D341Med (cell line): ENCODE measurements around the gene TBXA2R.
A peak's percentile ranks its signal among the peaks of the same experiment; 100 is the strongest.
"Not testable (repeated sequence)": the region's sequence is repeated elsewhere in the genome, so short reads cannot be mapped to it uniquely, and the experiment has no call there.

Experiments
- DNase-seq: peaks from one replicate; pipeline ENCODE4 v3.0.0; 2012; ENCODE audit warnings: low spot score

Gene TBXA2R

GRCh38 chr19:3577723-3578344 lies 28.8 kb downstream of the TBXA2R start:
- DNase-seq = peak; percentile 25

- DNase-seq = peak; percentile 74
Measured at GRCh38 chr19:3576696-3577443, 29.8 kb downstream of the TBXA2R start.

- DNase-seq = no peak
Measured at GRCh38 chr19:3575949-3576673, 30.6 kb downstream of the TBXA2R start.

GRCh38 chr19:3575260-3575741 lies 31.4 kb downstream of the TBXA2R start:
- peak; percentile 50 for DNase-seq

- DNase-seq = peak; percentile 91
Measured at GRCh38 chr19:3573858-3574637, 32.6 kb downstream of the TBXA2R start.

- DNase-seq = no peak
Measured at GRCh38 chr19:3573162-3573857, 33.4 kb downstream of the TBXA2R start.

GRCh38 chr19:3572855-3573161 lies 33.9 kb downstream of the TBXA2R start, which contains the start of gene HMG20B:
HMG20B (plus strand) TSS chr19:3572944; CDS start chr19:3573310, 366 bp downstream.
- no peak for DNase-seq

GRCh38 chr19:3572132-3572854 lies 34.4 kb downstream of the TBXA2R start:
- DNase-seq = peak; percentile 96

GRCh38 chr19:3570606-3571011 lies 36.1 kb downstream of the TBXA2R start:
- no peak for DNase-seq

- DNase-seq = not testable (repeated sequence)
Measured at GRCh38 chr19:3570042-3570441, 36.6 kb downstream of the TBXA2R start.

GRCh38 chr19:3565139-3565538 lies 41.5 kb downstream of the TBXA2R start:
- DNase-seq = no peak

GRCh38 chr19:3563709-3564524 lies 42.8 kb downstream of the TBXA2R start:
- DNase-seq = no peak

- DNase-seq = peak; percentile 100
Measured at GRCh38 chr19:3557461-3558248, 49.0 kb downstream of the TBXA2R start, which contains the start of gene MFSD12. MFSD12 (minus strand) TSS chr19:3557586; CDS start chr19:3557403, 183 bp downstream.

GRCh38 chr19:3556978-3557460 lies 49.7 kb downstream of the TBXA2R start:
- peak; percentile 78 for DNase-seq

GRCh38 chr19:3556423-3556977 lies 50.2 kb downstream of the TBXA2R start:
- DNase-seq = no peak

- DNase-seq = no peak
Measured at GRCh38 chr19:3555653-3556422, 50.8 kb downstream of the TBXA2R start.

- no peak for DNase-seq
Measured at GRCh38 chr19:3554254-3555083, 52.2 kb downstream of the TBXA2R start.
